SU-DHL-6 (cell line): Measurements from ENCODE around the gene CEP170B.

ENCODE experiments used
- H2AFZ ChIP-seq: fragments of 200-600 bp; sonication (generic); 2 replicates; pipeline ENCODE4 v1.6.1; 2014; ENCODE audit warnings: low read depth, mild to moderate bottlenecking, moderate library complexity, mixed read lengths, antibody characterized with exemption, low read length; ENCODE audit not compliant: severe bottlenecking
- H3F3A ChIP-seq: fragments of 200-600 bp; shearing (Covaris generic); 2 replicates; pipeline ENCODE4 v1.6.0; 2016; ENCODE audit warnings: antibody characterized with exemption, mild to moderate bottlenecking; ENCODE audit not compliant: insufficient read depth
- H3K27ac ChIP-seq: fragments of 200-600 bp; sonication (generic); 2 replicates; pipeline ENCODE4 v1.5.1; 2016; ENCODE audit warnings: low read depth, mild to moderate bottlenecking, low read length, moderate library complexity, mixed read lengths
- H3K27me3 ChIP-seq: fragments of 200-600 bp; sonication (generic), shearing (Covaris generic); 2 replicates; pipeline ENCODE4 v1.6.0; 2014; ENCODE audit warnings: mild to moderate bottlenecking, low read length
- H3K36me3 ChIP-seq: fragments of 200-600 bp; sonication (generic); 2 replicates; pipeline ENCODE4 v1.6.1; 2014; ENCODE audit warnings: mild to moderate bottlenecking, low read length, mixed read lengths
- H3K4me2 ChIP-seq: fragments of 300-600, 200-600 bp; shearing (Covaris generic), sonication (generic); 2 replicates; pipeline ENCODE4 v1.6.0; 2014; ENCODE audit warnings: low read length, low read depth, mild to moderate bottlenecking; ENCODE audit not compliant: poor library complexity, severe bottlenecking
- H3K4me3 ChIP-seq: fragments of 200-600 bp; sonication (generic); 2 replicates; pipeline ENCODE4 v1.5.1; 2014; ENCODE audit warnings: antibody characterized with exemption, low read length, mild to moderate bottlenecking, mixed read lengths; ENCODE audit not compliant: insufficient read depth, poor library complexity, severe bottlenecking
- H3K79me2 ChIP-seq: fragments of 200-600 bp; sonication (generic); 2 replicates; pipeline ENCODE4 v1.6.1; 2014; ENCODE audit warnings: mild to moderate bottlenecking, low read length, moderate library complexity; ENCODE audit not compliant: insufficient read depth
- H3K9ac ChIP-seq: fragments of 200-600 bp; sonication (generic); 2 replicates; pipeline ENCODE4 v1.7.0; 2014; ENCODE audit warnings: mild to moderate bottlenecking, low read length
- H3K9me2 ChIP-seq: fragments of 200-600 bp; sonication (generic); replicated peaks from 2 replicates; pipeline ENCODE4 v1.6.1; 2014; ENCODE audit warnings: low read length; ENCODE audit not compliant: insufficient read depth
- H3K9me3 ChIP-seq: fragments of 200-600 bp; sonication (generic); 2 replicates; pipeline ENCODE4 v1.6.1; 2014; ENCODE audit warnings: low read length, mixed read lengths; ENCODE audit not compliant: insufficient read depth
- H4K20me1 ChIP-seq: fragments of 200-600 bp; sonication (generic); 2 replicates; pipeline ENCODE4 v1.6.1; 2014; ENCODE audit warnings: low read depth, mild to moderate bottlenecking, antibody characterized with exemption, low read length, moderate library complexity, mixed read lengths
- CTCF ChIP-seq: fragments of 200-600 bp; sonication (generic); IDR thresholded peaks from one replicate; pipeline ENCODE4 v1.5.1; 2017; ENCODE audit warnings: antibody characterized with exemption, mild to moderate bottlenecking, low read length, moderate library complexity; ENCODE audit not compliant: insufficient read depth, poor library complexity, severe bottlenecking
- EZH2phosphoT487 ChIP-seq: fragments of 200-600 bp; sonication (generic), shearing (Covaris generic); conservative IDR thresholded peaks from 2 replicates; pipeline ENCODE4 v1.6.1; 2018; ENCODE audit warnings: mild to moderate bottlenecking, antibody characterized with exemption, low read length, moderate library complexity, mixed read lengths

CEP170B gene

DNA sequence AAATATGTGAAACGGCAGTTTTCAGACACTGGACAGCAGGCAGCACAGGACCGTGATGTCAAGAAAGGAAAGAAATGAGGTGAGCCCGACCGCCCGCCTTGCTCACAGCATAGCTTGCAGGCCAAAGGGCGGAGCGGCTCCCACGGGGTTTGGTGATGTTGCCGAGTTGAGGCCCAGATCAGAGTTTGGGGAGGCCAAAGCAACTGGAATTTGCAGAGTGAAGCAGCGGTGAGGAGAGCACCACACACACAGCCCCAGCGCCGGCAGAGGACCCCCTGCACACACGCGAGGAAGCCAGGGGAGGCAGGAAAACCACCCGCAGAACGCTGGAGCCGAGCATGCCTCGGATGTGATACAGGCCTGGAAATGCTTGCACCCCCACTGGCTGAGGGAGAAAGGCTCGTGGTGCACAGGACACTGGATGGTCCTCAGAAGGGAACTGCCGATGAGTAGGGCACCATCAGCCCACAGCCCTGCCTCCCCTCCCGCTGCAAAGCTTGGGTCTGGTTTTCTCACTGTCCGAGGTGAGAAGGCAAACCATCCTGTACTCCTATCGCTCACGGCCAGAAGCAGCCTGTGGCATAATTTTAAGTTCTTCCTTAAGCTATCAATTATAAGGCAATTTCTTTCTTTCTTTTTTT is 33.9 kb downstream of the CEP170B start:
- no peak overlapping the region for H3K4me3 ChIP-seq
- no peak overlapping the region for H3K4me2 ChIP-seq
- H3K9ac ChIP-seq = no peak overlapping the region
- H3K9me3 ChIP-seq = no peaks in the 10 kb centered on the region
- H3K79me2 ChIP-seq = no peaks in the 10 kb centered on the region
- H3K9me2 ChIP-seq = no peaks in the 10 kb centered on the region
- no peaks in the 10 kb centered on the region for H3F3A ChIP-seq
- H3K36me3 ChIP-seq = no peaks in the 10 kb centered on the region
- TF ChIP-seq EZH2phosphoT487 (no peak), CTCF (no peak)
- H2AFZ ChIP-seq = no peak overlapping the region
- no peaks in the 10 kb centered on the region for H3K27me3 ChIP-seq
- no peak overlapping the region for H3K27ac ChIP-seq
- H4K20me1 ChIP-seq = no peaks in the 10 kb centered on the region

- Histone ChIP-seq H3K9me3 (no peaks in the 10 kb centered on the region), H3K79me2 (no peaks in the 10 kb centered on the region), H2AFZ (no peak overlapping the region), H4K20me1 (no peaks in the 10 kb centered on the region), H3K9me2 (no peaks in the 10 kb centered on the region), H3K27ac (no peak overlapping the region), H3K4me3 (no peak overlapping the region), H3K4me2 (no peak overlapping the region), H3K36me3 (no peaks in the 10 kb centered on the region), H3F3A (no peaks in the 10 kb centered on the region), H3K9ac (no peak overlapping the region), H3K27me3 (no peaks in the 10 kb centered on the region)
- TF ChIP-seq CTCF (no peak), EZH2phosphoT487 (no peak)
Measured at GRCh38 chr14:104899781-104900180, 34.7 kb downstream of the CEP170B start.

GRCh38 chr14:104900639-104901512 is 35.8 kb downstream of the CEP170B start:
- no peak overlapping the region for H2AFZ ChIP-seq
- no peaks in the 10 kb centered on the region for H4K20me1 ChIP-seq
- H3K9me3 ChIP-seq = no peaks in the 10 kb centered on the region
- TF ChIP-seq CTCF (no peak), EZH2phosphoT487 (no peak)
- H3F3A ChIP-seq = no peaks in the 10 kb centered on the region
- H3K9me2 ChIP-seq = no peaks in the 10 kb centered on the region
- H3K9ac ChIP-seq = no peak overlapping the region
- H3K27ac ChIP-seq = no peak overlapping the region
- H3K4me2 ChIP-seq = no peak overlapping the region
- H3K27me3 ChIP-seq = no peaks in the 10 kb centered on the region
- no peak overlapping the region for H3K4me3 ChIP-seq
- no peaks in the 10 kb centered on the region for H3K79me2 ChIP-seq
- H3K36me3 ChIP-seq = no peaks in the 10 kb centered on the region
